Occipital lobe (tissue), 1 donor: ENCODE measurements around the gene RPH3AL. TPM values are rescaled to one million over a fixed set of nuclear protein-coding genes. Genes with fewer than 3 reads are reported as not detected.

Experiments used
- total RNA-seq: library from RNA; depleted of rRNA; stranded (reverse); fragments of >200 nt; gene quantifications from one replicate; pipeline ENCODE4 v1.2.3, GENCODE V29; 2014

RPH3AL gene
- total RNA-seq, 1 donor from 2014 or later: 1.1 TPM

Other genes with a start within 250 kb of the RPH3AL start
- gene SCGB1C2, start 215.2 kb downstream of the RPH3AL start, total RNA-seq: not detected
- gene DOC2B, start 171.2 kb downstream of the RPH3AL start, total RNA-seq: 15.6 TPM
- gene RFLNB, start 93.1 kb upstream of the RPH3AL start, total RNA-seq: 28.1 TPM